ENCODE results near the gene PITPNC1.
"Not testable (repeated sequence)": the region's sequence is repeated elsewhere in the genome, so short reads cannot be mapped to it uniquely, and the experiment has no call there.

Gene PITPNC1

DNA sequence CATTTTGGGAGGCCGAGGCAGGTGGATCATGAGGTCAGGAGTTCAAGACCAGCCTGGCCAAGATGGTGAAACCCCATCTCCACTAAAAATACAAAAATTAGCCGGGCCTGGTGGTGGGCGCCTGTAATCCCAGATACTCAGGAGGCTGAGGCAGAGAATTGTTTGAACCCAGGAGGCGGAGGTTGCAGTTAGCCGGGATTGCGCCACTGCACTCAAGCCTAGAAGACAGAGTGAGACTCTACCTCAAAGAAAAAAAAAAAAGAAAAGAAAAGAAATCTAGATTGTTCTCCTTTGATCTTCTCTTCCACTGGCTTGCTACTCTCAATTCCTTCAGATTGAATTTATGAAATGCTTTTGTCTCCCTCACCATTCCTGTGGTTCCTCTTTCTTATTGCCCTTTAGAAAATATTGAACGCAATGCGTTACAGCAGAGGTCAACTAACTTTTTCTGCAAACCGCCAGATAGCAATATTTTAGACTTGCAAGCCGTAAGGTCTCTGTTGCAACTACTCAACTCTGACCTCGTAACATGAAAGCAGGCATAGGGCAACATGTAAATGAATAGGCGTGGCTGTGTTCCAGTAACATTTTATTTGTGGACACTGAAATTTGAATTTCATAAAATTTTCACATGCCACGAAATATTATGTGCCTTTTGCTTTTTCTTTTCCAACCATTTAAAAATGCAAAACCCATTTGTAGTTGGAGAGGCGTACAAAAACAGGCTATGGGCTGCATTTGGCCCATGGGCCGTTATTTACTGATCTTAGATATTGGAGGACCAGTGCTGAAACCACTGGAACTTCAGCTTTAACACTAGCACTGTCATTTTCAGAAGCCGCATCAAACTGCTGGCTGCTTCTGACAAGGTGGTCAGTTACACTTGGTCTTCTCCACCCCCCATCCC lies 24.8 kb downstream of the PITPNC1 start:
- DNase-seq, result no peak

DNA sequence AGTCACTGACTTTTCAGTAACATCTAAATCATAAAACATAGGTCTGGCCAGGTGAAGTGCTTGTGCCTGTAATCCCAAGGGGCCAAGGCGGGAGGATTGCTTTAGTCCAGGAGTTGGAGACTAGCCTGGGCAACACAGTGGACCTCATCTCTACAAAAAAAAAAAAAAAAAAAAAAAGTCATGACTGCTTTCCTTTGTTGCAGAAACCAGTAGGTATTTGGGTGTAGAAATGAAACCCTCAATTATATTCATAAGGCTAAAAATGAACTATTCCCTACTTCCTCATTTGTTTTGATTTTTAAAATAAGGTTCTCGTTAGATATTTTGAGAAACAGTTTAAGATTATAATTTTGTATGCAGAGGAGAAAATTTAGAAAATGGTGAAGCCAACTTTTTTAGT lies 26.0 kb downstream of the PITPNC1 start:
- DNase-seq, result no peak

DNA sequence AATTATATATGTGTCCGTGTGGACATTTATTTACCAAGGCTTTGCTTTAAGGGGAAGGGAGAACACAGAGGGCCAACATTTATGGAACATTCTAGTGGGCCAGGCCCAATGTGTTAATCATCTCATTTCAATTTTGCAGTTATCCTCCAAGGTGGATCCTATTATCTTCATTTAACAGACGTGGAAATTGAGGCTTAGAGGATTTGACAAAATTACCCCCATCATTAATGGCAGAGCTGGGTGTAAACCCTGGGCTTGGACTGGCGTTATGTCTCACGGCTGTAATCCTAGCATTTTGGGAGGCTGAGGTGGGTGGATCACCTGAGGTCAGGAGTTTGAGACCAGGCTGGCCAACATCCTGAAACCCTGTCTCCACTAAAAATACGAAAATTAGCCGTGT lies 26.4 kb downstream of the PITPNC1 start:
- DNase-seq, result no peak

DNA sequence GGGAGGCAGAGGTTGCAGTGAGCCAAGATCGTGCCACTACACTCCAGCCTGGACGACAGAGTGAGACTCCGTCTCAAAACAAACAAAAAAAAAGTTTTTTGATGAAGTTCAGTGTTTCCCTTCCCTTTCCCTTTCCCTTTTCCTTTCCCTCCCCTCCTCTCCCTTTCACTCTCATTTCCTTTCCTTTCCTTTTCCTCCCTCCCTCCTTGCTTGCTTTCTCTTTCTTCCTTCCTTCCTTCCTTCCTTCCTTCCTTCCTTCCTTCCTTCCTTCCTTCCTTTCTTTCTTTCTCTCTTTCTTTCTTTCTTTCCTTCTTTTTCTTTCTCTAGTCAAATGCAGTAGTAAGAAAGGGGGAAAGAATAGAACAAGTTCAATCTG lies 31.4 kb downstream of the PITPNC1 start:
- DNase-seq, result not testable (repeated sequence)

DNA sequence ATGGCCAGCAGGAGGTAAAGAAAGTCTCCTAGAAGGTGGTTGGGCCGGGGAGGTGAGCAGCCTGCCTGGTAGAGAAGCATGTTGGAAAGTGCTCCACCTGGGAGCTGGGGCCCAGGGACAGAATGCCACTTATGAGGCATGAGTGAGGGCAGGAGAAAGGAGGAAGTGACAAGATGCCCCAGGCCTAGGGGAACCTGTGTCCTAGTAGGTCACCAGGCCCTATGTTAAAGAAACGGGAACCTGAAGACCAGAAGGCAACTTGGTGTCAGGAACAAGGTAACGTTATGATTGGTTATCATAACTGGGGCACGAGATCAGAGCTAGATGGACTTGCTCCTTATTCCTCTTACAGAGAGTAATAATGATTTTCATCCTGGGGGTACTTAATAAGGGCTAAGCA lies 34.3 kb downstream of the PITPNC1 start:
- DNase-seq, result no peak

DNA sequence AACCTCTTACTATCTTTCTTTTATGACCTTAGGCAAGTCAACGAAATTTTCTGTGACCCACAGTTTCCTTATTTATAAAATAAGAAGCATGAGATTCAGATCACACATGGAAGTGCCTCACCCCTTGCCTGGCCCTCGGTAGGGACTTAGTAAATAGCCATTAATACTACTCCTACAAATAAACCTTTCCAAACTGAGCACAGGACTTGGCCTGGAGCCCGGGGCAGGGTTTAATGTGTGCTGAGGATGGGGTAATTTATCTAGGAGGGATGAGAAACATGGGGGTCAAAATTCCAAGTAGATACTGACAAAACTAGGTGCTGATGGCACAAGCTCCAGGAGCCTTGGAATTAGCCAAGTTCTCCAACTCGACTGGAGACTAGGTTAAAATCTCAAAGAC lies 35.0 kb downstream of the PITPNC1 start:
- no peak for DNase-seq

DNA sequence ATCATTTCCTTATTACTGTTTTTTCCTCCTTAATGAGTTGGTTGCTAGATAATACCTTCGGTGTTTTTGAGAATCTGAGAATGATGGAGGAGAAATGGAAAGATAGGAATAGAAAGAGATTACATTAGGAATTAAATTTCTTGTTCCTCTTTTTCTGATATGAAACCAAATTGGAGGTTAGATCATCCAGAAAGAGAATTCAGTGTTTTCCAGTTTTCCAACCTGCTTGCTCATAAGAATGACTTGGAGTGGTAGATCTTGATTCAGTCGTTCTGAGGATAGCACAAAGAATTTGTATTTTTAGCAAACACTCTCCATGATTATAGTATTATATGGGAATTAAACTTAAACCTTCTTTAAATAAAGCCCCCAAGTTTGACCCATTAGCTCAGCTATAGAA lies 35.9 kb downstream of the PITPNC1 start:
- DNase-seq, result no peak

DNA sequence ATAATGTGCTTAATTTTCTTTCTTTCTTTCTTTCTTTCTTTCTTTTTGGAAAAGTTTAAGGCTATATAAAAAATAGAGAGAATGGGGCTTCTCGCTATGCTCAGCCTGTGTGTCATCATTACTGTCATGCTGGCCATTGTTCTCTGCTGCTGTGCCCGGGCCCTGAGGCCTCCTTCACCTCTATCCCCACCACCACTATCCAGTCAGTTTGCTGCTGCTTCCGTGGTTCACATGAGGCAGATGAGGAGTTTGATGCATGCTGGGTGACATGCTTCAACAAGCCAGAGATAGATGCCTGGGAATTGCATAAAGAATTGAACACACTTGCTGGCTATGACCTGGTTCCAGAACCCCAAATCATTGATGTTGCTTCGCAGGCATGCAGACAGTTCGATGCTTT lies 36.3 kb downstream of the PITPNC1 start:
- no peak for DNase-seq

DNA sequence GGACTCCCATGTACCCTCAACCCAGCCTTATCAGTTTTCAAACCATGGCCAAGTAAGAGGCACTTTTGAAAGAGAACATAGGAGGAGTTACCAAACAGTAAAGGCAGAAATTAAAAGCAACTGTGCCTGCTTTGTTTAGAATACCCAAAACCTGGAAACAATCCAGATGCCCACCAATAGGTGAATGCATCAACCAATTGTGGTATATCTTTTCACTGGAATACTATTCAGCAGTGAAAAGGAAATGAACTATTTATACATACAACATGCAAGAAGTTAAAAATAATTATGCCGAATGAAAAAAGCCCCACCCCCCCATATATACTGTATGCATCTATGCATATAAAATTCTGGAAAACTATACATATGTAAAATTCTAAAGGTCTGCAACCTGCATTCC lies 37.0 kb downstream of the PITPNC1 start:
- no peak for DNase-seq

DNA sequence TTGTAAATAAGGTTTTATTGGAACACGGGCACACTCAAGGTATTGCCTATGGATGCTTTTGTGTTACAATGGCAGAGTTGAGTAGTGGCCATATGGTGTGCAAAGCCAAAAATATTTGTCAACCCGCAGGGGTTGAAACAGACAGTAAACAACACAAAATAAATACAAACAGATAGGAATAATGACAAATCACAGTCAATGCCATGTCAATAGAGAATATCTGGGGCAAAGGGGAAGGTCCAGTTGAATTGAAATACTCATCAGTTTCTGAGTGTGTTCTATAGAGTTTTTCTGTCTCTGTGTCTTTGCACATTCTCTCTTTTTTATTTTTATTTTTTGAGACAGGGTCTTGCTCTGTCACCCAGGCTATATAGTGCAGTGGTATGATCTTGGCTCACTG lies 37.5 kb downstream of the PITPNC1 start:
- DNase-seq, result no peak

DNA sequence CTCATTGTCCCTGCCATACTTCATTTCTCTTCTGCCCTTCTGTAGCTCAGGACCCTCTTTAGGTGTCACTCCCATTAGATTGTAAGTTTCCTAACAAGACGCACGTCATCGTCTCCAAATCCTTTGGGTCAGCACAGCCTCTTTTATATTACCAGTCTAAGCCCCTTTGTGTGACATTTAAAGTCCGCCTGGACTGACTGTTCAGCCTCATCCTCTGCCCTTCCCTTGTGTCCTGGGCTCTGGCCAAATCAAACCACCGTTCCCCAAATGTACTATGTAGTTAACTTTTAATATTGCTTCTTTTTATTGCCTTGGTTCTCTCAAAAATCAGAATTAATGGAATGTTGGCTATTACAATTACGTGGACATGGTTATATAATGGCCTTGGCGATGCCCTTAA lies 38.2 kb downstream of the PITPNC1 start:
- no peak for DNase-seq

DNA sequence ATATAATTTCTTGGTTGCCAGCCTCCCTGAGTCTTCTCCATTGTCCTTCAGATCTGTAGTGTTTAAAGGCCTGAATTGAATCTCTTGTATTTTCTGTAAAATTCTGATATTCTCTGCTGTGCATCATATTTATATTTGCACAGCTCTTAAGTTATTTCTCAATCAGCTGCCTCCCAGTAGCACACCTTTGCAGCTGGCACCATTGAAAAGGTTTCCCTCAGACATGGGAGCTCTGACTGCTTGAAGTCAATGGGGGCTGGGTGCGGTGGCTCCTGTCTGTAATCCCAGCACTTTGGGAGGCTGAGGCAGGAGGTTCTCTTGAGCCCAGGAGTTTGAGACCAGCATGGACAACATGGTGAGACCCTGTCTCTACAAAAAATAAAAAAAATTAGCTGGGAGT lies 40.4 kb downstream of the PITPNC1 start:
- DNase-seq, result no peak

DNA sequence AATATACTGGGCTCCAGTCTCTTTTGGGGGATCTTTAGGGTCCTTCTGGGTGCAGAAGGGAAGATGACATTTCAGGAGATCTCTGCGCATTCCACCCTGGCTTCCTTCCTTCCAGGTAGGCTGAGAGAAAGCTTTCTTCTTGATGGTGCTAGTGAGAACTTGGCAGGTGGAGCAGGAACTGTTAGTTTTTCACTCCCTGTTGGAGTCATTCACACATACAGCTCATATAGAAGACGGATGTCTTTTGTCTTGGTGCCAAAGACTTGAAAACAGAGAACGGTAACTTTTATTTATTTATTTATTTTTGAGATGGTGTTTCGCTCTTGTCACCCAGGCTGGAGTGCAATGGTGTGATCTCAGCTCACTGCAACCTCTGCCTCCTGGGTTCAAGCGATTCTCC lies 43.9 kb downstream of the PITPNC1 start:
- DNase-seq, result no peak

DNA sequence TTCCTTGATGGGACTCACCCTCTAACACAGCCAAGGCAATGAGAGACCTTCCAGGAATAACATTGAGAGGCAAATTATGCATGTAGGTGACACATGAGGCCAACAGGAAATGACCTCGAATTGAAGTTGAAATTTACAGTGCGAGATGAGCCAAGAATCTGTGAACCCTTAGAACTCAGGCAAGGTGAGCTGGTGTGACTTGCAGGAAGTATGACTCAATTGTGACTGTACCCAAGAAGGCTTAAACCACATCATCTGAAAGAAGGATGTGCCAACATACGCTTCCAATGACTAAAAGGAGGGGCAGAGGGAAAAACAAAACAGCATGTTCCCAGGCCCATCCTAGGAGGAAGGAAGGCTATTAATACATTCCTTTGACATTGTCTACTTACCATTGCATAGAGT lies 44.8 kb downstream of the PITPNC1 start:
- DNase-seq, result peak; percentile 5

DNA sequence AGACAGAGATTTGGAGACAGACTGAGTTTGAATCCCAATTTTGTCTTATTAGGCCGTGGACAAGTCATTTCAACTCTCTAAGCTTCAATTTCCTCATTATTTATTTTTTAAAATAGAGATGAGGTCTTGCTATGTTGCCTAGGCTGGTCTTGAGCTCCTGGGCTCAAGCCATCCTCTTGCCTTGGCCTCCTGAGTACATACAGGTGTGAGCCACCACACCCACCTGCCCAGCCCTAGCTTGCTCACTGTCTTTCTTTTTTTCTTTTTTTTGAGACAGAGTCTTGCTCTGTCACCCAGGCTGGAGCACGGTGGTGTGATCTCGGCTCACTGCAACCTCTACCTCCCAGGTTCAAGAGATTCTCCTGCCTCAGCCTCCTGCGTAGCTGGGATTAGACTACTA lies 45.2 kb downstream of the PITPNC1 start:
- DNase-seq, result not testable (repeated sequence)

DNA sequence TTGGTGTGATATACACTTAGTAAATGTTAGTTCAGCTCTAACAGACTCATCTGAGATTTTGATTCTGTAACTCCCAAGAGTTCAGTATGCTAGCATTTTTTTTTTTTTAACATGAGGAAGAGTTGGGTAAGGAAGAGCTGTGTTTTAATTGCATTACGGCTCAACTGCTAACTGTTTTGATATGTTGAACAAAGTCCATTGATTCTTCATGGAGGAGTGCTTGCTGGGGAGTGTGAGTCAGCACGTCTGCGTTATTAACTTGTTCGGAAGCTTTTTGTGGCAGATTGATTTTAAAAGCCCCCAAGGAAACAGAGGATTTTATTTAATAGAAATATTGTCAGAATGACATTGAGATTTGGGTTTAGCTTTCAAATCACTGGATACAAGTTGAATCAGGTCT lies 45.8 kb downstream of the PITPNC1 start:
- DNase-seq, result no peak

DNA sequence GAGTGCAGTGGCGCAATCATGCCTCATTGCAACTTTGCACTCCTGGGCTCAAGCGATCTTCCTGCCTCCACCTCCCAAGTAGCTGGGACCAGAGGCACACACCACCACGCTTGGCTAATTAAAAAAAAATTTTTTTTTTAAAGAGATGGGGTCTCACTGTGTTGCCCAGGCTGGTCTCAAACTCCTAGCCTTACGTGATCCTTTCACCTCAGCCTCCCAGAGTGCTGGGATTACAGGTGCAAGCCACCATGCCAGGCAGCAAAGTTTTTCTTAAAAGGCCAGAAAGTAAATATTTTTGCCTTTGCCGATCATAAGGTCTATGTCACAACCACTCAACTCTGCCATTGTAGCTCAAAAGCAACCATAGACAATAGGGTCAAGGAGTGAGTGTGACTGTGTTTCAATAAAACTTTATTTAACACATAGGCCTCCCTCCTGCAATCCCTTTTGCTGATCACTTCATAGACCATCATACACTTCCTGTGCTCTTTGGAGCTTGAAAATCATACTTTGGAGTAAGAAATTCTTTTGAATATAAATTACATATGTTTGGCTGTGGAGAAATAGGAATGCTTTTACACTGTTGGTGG lies 48.6 kb downstream of the PITPNC1 start:
- no peak for DNase-seq

DNA sequence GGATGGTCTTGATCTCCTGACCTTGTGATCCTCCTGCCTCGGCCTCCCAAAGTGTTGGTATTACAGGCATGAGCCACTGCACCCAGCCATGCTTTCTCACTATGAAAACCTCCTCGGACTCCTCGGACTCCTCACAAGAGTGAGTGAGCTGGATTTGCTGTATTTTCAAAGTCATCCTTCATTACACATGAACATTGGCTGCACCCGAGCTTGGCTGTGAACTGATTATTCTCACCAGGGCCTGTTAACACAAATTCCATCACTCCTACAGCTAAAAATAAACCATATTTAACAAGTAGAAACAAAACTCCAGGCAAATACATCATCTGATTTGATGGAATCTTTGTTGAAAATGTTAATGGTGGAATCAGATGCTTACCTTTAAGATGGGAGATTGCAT lies 50.3 kb downstream of the PITPNC1 start:
- no peak for DNase-seq

DNA sequence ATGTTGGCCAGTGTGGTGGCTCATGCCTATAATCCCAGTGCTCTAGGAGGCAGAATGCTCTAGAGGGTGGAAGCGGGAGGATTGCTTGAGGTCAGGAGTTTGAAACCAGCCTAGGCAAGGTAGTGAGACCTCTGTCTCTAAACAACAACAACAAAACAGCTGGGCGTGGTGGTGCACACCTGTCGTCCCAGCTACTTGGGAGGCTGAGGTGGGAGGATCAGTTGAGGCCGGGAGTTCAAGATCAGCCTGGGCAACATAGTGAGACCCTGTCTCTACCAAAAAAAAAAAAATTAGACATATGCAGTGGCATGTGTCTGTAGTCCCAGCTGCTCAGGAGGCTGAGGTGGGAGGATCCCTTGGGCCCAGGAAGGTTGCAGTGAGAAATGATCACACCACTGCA lies 53.4 kb downstream of the PITPNC1 start:
- not testable (repeated sequence) for DNase-seq

DNA sequence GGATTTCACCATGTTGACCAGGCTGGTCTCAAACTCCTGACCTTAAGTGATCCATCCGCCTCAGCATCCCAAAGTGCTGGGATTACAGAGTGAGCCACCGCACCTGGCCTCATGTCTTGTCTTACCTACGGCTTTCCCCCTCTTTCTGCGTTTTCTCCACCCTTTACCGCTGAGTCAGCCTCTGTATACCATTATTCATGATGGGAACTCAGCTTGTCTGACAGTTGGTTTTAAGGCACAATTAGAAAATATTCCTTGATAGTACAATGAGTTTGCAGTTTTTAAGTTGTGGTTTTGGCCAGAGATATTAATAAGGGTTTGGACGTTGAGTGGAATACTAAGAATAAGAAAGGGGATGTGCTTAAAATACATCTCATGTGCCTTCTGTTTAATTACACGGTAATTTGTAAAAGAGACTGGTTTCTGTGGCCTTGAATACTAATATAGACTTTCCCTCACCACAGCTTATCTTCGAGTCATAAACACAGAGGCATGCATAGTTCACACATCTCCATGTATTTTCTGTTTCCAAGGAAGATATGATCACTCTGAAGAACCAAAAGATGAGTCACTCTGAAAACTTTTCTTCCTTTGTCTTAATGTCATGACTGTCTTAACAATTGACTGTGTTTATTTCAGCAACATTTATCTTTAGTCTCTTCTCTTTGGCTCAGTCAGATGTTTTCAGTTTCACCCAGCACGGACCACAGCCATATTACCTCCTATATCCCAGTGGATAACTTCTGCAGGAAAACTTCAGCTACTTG lies 54.4 kb downstream of the PITPNC1 start:
- DNase-seq, result no peak

DNA sequence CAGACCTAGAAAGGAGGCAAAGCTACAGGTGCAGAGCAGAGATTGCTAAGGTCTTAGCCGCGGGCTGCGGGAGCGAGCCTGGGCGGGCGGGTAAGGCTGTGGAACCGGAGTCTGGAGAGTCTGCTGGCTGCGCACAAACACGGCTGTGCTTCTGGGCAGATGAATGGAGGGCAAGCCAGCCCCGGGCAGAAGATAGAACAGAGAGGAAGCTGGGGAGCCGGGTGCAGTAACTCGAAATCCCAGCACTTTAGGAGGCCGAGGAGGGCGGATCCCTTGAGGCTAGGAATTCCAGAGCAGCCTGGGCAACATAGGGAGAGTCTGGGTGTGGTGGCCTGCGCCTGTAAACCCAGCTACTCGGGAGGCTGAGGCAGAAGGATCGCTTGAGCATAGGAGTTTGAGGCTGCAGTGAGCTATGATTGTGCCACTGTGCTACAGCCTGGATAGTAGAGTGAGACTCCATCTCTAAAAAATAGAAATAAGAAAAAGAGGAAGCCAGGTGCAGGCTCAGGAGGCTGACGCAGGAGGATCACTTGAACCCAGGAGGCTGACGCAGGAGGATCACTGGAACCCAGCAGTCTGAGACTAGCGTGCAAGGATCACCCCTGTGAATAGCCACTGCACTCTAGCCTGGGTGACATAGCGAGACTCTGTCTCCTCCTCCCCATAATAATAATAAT lies 56.3 kb downstream of the PITPNC1 start:
- DNase-seq, result no peak

DNA sequence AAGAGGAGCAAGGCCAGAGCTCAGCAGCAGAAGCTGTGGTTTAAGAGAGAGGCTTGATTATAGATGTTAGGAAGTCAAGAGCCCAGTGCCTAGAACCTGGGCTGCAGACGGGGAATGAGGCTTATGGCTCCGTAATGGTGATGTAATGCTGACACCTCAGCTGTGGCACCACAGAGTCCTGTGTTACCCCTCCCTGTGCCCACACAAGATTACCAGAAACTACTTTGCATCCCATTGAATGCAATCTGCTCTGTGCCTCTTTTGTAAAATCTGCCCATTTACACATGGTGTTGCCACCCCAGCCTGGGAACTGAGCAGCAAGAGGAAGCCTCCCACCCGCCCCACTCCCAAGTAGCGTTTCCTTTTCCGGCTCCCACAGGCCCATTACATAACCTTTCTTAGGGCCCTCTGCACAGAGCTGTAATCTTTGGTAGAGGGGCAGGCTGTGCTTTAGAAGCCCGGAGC lies 57.0 kb downstream of the PITPNC1 start:
- DNase-seq, result no peak

DNA sequence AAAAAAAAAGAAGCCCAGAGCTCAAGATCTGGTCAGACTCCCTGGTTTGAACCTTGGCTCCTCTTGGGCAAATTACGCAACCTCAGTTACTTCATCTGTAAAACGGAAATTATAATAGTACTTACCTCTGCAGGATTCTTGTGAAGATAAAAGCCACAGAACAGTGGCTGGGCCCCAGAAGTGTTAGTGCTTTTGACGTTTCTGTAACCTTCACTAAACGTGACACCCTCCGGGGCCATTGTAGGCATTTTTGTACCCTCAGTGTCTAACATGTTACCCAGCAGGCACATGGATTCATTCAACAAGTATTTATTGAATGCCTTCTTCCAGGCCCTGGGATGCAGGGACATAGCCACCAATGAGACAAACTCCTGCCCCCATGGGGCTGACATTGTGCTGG lies 58.0 kb downstream of the PITPNC1 start:
- DNase-seq, result no peak

All from RPMI8226 (cell line).